ENCODE results near the gene MRPL1.

DNA sequence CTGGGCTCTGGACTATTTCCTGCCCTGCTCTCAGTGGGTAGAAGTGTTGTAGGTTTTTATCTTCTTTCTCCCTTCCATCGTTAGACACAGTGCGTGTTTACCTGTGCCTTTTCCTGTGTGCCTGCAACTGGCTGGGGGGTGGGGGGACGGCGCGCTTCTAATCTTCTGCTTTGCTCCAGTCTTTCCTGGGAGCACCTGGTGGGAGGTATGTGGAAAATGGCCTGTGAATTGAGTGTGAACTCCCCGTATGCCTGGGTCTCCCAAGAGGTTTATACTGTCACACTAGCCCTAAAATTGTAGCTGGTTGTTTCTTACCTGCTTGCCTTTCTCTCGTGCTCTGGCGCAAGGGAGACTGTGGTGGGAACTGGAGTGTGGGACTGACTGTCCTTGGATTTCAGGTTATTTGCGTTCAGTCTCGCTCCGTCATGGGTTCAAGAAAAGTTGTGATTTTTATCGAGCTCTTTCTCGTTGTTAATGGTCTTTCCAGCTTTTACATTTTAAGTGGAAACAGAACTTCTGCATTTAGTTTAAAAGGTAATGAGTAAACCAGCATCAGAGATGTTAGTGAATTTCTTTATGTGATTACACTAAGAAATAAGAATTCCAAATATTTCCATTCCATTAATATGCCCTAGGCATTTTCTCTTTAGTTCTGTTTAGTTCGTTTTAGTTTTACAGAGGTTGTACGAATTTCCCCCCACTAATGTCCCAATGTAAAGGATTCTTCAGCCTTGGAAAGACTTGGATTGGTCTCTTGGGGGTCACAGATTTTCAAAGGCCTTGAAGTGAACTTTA lies 15.3 kb downstream of the MRPL1 start:
- TF ChIP-seq, protein P1, sequence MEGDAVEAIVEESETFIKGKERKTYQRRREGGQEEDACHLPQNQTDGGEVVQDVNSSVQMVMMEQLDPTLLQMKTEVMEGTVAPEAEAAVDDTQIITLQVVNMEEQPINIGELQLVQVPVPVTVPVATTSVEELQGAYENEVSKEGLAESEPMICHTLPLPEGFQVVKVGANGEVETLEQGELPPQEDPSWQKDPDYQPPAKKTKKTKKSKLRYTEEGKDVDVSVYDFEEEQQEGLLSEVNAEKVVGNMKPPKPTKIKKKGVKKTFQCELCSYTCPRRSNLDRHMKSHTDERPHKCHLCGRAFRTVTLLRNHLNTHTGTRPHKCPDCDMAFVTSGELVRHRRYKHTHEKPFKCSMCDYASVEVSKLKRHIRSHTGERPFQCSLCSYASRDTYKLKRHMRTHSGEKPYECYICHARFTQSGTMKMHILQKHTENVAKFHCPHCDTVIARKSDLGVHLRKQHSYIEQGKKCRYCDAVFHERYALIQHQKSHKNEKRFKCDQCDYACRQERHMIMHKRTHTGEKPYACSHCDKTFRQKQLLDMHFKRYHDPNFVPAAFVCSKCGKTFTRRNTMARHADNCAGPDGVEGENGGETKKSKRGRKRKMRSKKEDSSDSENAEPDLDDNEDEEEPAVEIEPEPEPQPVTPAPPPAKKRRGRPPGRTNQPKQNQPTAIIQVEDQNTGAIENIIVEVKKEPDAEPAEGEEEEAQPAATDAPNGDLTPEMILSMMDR (IDR thresholded peaks at IDR 0.05 in 8 of 11, conservative IDR thresholded peaks at IDR 0.05 in 3 of 11): no peak
- no peak for TF ChIP-seq POLR2A (IDR thresholded peaks at IDR 0.05)
